Prostate gland (tissue), 2 donors: Measurements from ENCODE around the gene GPR183.

ENCODE experiments used
- CTCF ChIP-seq, 4 experiments: fragments of 200-600 bp in 2 of 4; fragments of 450-650 bp in 2 of 4; sonication (generic) in 2 of 4; IDR thresholded peaks; 1 replicate in 3 of 4; 2 replicates in 1 of 4; pipeline ENCODE4 v1.5.1; 2016 to 2019; ENCODE audit warnings: antibody characterized with exemption in 4 of 4, mild to moderate bottlenecking in 2 of 4, moderate library complexity in 2 of 4
- POLR2AphosphoS5 ChIP-seq: sonication (generic); formaldehyde crosslinking; IDR thresholded peaks from one replicate; pipeline ENCODE4 v1.6.1; 2017; ENCODE audit warnings: antibody characterized with exemption

GRCh38 chr13:99296398-99296797, 10.8 kb downstream of the GPR183 start:
- TF ChIP-seq POLR2AphosphoS5 (no peak), CTCF (IDR thresholded peaks at IDR 0.05) (no peak)
